HCT116 (cell line): ENCODE results near the gene RAVER1. TPM values are rescaled to one million over a fixed set of nuclear protein-coding genes. Genes with fewer than 3 reads are reported as not detected.

ENCODE experiments used
- ATAC-seq: fragments of 200-7000 bp; cut with Tn5 transposase; 2 replicates; pipeline ENCODE4 v1.9.1; 2020; ENCODE audit warnings: mild to moderate bottlenecking, moderate library complexity
- BruUV-seq: library from RNA; stranded (reverse); fragments of 400-500 nt; replicated peaks from 2 replicates; lab custom pipeline; 2021; lab: Mats Ljungman, UMichigan
- CTCF ChIA-PET: fragments of 300-600 bp; sonication (Branson Sonifier 250); formaldehyde crosslinking; loops from one replicate; lab custom pipeline; 2021; ENCODE audit warnings: antibody characterized with exemption; lab: Charles Lee
- POLR2A ChIA-PET: fragments of 300-600, 350-600 bp; sonication (Branson Sonifier 250); formaldehyde crosslinking; loops from one replicate; lab custom pipeline; 2021; ENCODE audit warnings: antibody characterized with exemption; lab: Charles Lee
- RAD21 ChIA-PET, 2 experiments: fragments of 300-600 bp; sonication (Branson Sonifier 250); formaldehyde crosslinking; loops; one replicate each; lab custom pipeline; 2023; ENCODE audit warnings: low total read pairs in 2 of 2; ENCODE audit not compliant: uncharacterized antibody in 2 of 2, unreplicated experiment in 2 of 2, low non-redundant PET in 1 of 2; lab: Charles Lee
- DNase-seq: peaks from one replicate; pipeline ENCODE4 v3.0.0-alpha.2; 2010; ENCODE audit warnings: low read depth, low spot score
- H2AFZ ChIP-seq: fragments of 200-600 bp; shearing (Covaris generic), sonication (generic); 2 replicates; pipeline ENCODE4 v1.6.1; 2017; ENCODE audit warnings: low read depth, mixed run types, mixed read lengths, antibody characterized with exemption, low read length; ENCODE audit not compliant: poor library complexity, severe bottlenecking
- H3K27ac ChIP-seq: 2 replicates; pipeline ENCODE4 v1.5.1; 2012; ENCODE audit warnings: low read depth, low read length
- H3K27me3 ChIP-seq: fragments of 200-600 bp; sonication (generic); 2 replicates; pipeline ENCODE4 v1.6.1; 2016; ENCODE audit warnings: mixed run types, low read length, mixed read lengths; ENCODE audit not compliant: insufficient read depth
- H3K36me3 ChIP-seq, 2 experiments: fragments of 200-500 bp in 1 of 2; fragments of 200-600 bp in 1 of 2; sonication (Bioruptor generic) in 1 of 2; sonication (generic) in 1 of 2; 2 replicates each; pipeline versions ENCODE4 v1.5.1 to v1.6.1; 2014 to 2016; ENCODE audit warnings: low read length in 2 of 2, inconsistent platforms in 1 of 2, mixed read lengths in 1 of 2, mixed run types in 1 of 2; ENCODE audit not compliant: insufficient read depth in 2 of 2, control insufficient read depth in 1 of 2
- H3K4me1 ChIP-seq, 2 experiments: fragments of 200-600 bp in 1 of 2; sonication (generic) in 1 of 2; 2 replicates each; pipeline versions ENCODE4 v1.5.1 to v1.6.1; 2012 to 2017; ENCODE audit warnings: low read length in 2 of 2, inconsistent platforms in 1 of 2, mild to moderate bottlenecking in 1 of 2, mixed read lengths in 1 of 2, mixed run types in 1 of 2, moderate library complexity in 1 of 2; ENCODE audit not compliant: insufficient read depth in 2 of 2, control insufficient read depth in 1 of 2
- H3K4me2 ChIP-seq: fragments of 200-600 bp; sonication (generic); 2 replicates; pipeline ENCODE4 v1.6.1; 2017; ENCODE audit warnings: mixed run types, low read length, mixed read lengths
- H3K4me3 ChIP-seq, 2 experiments: fragments of 200-600 bp in 1 of 2; sonication (generic) in 1 of 2; replicated peaks in 1 of 2; 2 replicates each; pipeline ENCODE4 v1.5.1; 2011 to 2016; ENCODE audit warnings: low read length in 2 of 2, control low read depth in 1 of 2, low read depth in 1 of 2, mild to moderate bottlenecking in 1 of 2, mixed read lengths in 1 of 2, mixed run types in 1 of 2
- H3K79me2 ChIP-seq: fragments of 200-600 bp; sonication (generic); 2 replicates; pipeline ENCODE4 v1.6.1; 2017; ENCODE audit warnings: mild to moderate bottlenecking, mixed run types, low read length, moderate library complexity, mixed read lengths; ENCODE audit not compliant: insufficient read depth
- H3K9ac ChIP-seq: fragments of 200-600 bp; sonication (generic); 2 replicates; pipeline ENCODE4 v1.6.1; 2016; ENCODE audit warnings: low read length, mixed read lengths
- H3K9me2 ChIP-seq: fragments of 200-600 bp; sonication (generic), shearing (Covaris generic); 2 replicates; pipeline ENCODE4 v1.6.1; 2017; ENCODE audit warnings: mixed run types, mild to moderate bottlenecking, moderate library complexity; ENCODE audit not compliant: insufficient read depth
- H3K9me3 ChIP-seq, 2 experiments: fragments of 200-500 bp in 1 of 2; fragments of 200-600 bp in 1 of 2; sonication (Bioruptor generic) in 1 of 2; sonication (generic) in 1 of 2; 2 replicates each; pipeline ENCODE4 v1.6.1; 2014 to 2017; ENCODE audit warnings: low read length in 2 of 2, mixed read lengths in 2 of 2, inconsistent platforms in 1 of 2, low read depth in 1 of 2, mild to moderate bottlenecking in 1 of 2, mixed run types in 1 of 2, moderate library complexity in 1 of 2; ENCODE audit not compliant: control insufficient read depth in 1 of 2, insufficient read depth in 1 of 2
- H4K20me1 ChIP-seq: fragments of 200-600 bp; sonication (generic), shearing (Covaris generic); 2 replicates; pipeline ENCODE4 v1.6.1; 2017; ENCODE audit warnings: mixed run types, mild to moderate bottlenecking, moderate library complexity; ENCODE audit not compliant: insufficient read depth
- ATF3 ChIP-seq: IDR thresholded peaks from 2 replicates; pipeline ENCODE4 v1.6.1; 2012
- CBX3 ChIP-seq: IDR thresholded peaks from 2 replicates; pipeline ENCODE4 v1.6.1; 2012; ENCODE audit warnings: low read depth
- EGR1 ChIP-seq: IDR thresholded peaks from 2 replicates; pipeline ENCODE4 v1.6.1; 2012; ENCODE audit warnings: low read depth
- EZH2phosphoT487 ChIP-seq: fragments of 200-600 bp; IDR thresholded peaks from 2 replicates; pipeline ENCODE4 v1.6.1; 2018; ENCODE audit warnings: antibody characterized with exemption, borderline replicate concordance
- POLR2AphosphoS5 ChIP-seq: IDR thresholded peaks from 2 replicates; pipeline ENCODE4 v1.6.1; 2011; ENCODE audit warnings: mild to moderate bottlenecking, low read depth, low read length, moderate library complexity
- SIN3A ChIP-seq: IDR thresholded peaks from 2 replicates; pipeline ENCODE4 v1.6.1; 2012; ENCODE audit warnings: low read depth
- YY1 ChIP-seq: IDR thresholded peaks from 2 replicates; pipeline ENCODE4 v1.6.1; 2011; ENCODE audit warnings: low read length, low read depth, moderate library complexity, mild to moderate bottlenecking; ENCODE audit not compliant: insufficient replicate concordance; ENCODE audit errors: extremely low read depth
- ZFX ChIP-seq: fragments of 450-650 bp; IDR thresholded peaks from 2 replicates; pipeline ENCODE4 v1.6.1; 2017
- intact Hi-C: fragments of 100-400 bp; cut with micrococcal nuclease; formaldehyde crosslinking; loops from 2 replicates; pipeline ENCODE4 v1.10.0; 2022
- total RNA-seq: library from RNA; stranded (reverse); gene quantifications from one replicate; pipeline ENCODE4 v1.2.1, GENCODE V29; 2021; ENCODE audit not compliant: unreplicated experiment

Gene RAVER1
- total RNA-seq, 1 experiment from 2014 or later = 71.0 TPM

- no peaks in the 10 kb centered on the region for H3K27me3 ChIP-seq
- H3K9ac ChIP-seq = peak overlapping the region; percentile 50; the same call in 1 of the 2 replicates
- ATAC-seq (no peak), DNase-seq (no peak)
- intact Hi-C loops = no loop called here
- RAD21 ChIA-PET = interaction anchor here (0.6 to 3.2 kb wide), 7 partner anchors 47 to 120 kb away, joined by 3 to 31 read pairs (median 3); partner anchors contain the start of gene TYK2 (in 1 of the 2)
- POLR2A ChIA-PET = no interaction called here
- peaks cover 7 to 22% of the 10 kb centered on the region in 2 experiments; a peak in 3 of 4 replicates for H3K4me1 ChIP-seq
- peak overlapping the region; percentile 28; the same call in 1 of the 2 replicates for H3K27ac ChIP-seq
- H2AFZ ChIP-seq = peak overlapping the region; percentile 85
- peak overlapping the region; percentile 79 for H3K4me2 ChIP-seq
- H3K79me2 ChIP-seq = no peaks in the 10 kb centered on the region
- no peaks in the 10 kb centered on the region for H4K20me1 ChIP-seq
- CTCF ChIA-PET = interaction anchor here (1.1 to 7.2 kb wide), 4 partner anchors 10 to 121 kb away, joined by 3 to 131 read pairs (median 24); partner anchors contain the start of gene RAVER1
- BruUV-seq = no TSS peak
- peaks cover 0 to 4% of the 10 kb centered on the region in 2 experiments; a peak in 2 of 4 replicates for H3K36me3 ChIP-seq
- no peaks in the 10 kb centered on the region for H3K9me3 ChIP-seq
- H3K4me3 ChIP-seq = peak overlapping the region; percentile 33 to 49
- TF ChIP-seq ZFX = no peak
- TF ChIP-seq SIN3A = no peak
- no peak for TF ChIP-seq EZH2phosphoT487
- no peak for TF ChIP-seq YY1
- no peak for TF ChIP-seq EGR1
- TF ChIP-seq POLR2AphosphoS5 = no peak
- no peak for TF ChIP-seq ATF3
- no peak for TF ChIP-seq CBX3
- H3K9me2 ChIP-seq = no peaks in the 10 kb centered on the region
Measured at GRCh38 chr19:10270180-10270615, 63.1 kb downstream of the RAVER1 start.
